Cardiac muscle cell (in vitro differentiated cells and primary cell): ENCODE data around the gene SLC7A4. TPM values are rescaled to one million over a fixed set of nuclear protein-coding genes. Genes with fewer than 3 reads are reported as not detected.
"Not testable (repeated sequence)": the region's sequence is repeated elsewhere in the genome, so short reads cannot be mapped to it uniquely, and the experiment has no call there.

Source experiments
- DNase-seq, 2 donors: peaks; one replicate each; pipeline versions ENCODE4 v3.0.0 to v3.0.0-alpha.2; 2010 to 2017; ENCODE audit warnings: low read depth in 1 of 2, low spot score in 1 of 2
- H3K27ac ChIP-seq: fragments of 200-600 bp; sonication (generic); 2 replicates; pipeline ENCODE4 v1.5.1; 2016
- H3K27me3 ChIP-seq: fragments of 200-600 bp; sonication (generic); 2 replicates; pipeline ENCODE4 v1.6.0; 2016; ENCODE audit warnings: control low read depth
- H3K36me3 ChIP-seq: fragments of 200-600 bp; sonication (generic); 2 replicates; pipeline ENCODE4 v1.5.1; 2016; ENCODE audit warnings: control low read depth
- H3K4me1 ChIP-seq: fragments of 200-600 bp; sonication (generic); 2 replicates; pipeline ENCODE4 v1.8.1; 2017; ENCODE audit warnings: low read depth, mild to moderate bottlenecking, mixed run types
- H3K4me3 ChIP-seq: fragments of 200-600 bp; sonication (generic); 2 replicates; pipeline ENCODE4 v1.5.1; 2016; ENCODE audit warnings: mild to moderate bottlenecking
- H3K9me3 ChIP-seq: fragments of 200-600 bp; sonication (generic); 2 replicates; pipeline ENCODE4 v1.5.1; 2017; ENCODE audit warnings: low read depth, mild to moderate bottlenecking, control low read depth
- polyA plus RNA-seq: library from polyadenylated mRNA; unstranded; fragments of >200 nt; fragmentation: Nextera tagmentation; extraction: Ambion mirVana; gene quantifications from 2 replicates; pipeline ENCODE4 v1.2.1, GENCODE V29; 2016
- total RNA-seq: library from RNA; depleted of rRNA; stranded (reverse); fragments of >200 nt; gene quantifications from 2 replicates; pipeline ENCODE4 v1.2.3, GENCODE V29; 2016
- TF ChIP-seq, protein P1 (sequence below): IDR thresholded peaks from 2 replicates; pipeline ENCODE4 v1.5.1; 2012; ENCODE audit warnings: low read depth, mild to moderate bottlenecking, low read length

Gene SLC7A4
- total and polyA plus RNA-seq, 2 experiments from 2014 or later = 1.8 to 4.4 TPM

DNA sequence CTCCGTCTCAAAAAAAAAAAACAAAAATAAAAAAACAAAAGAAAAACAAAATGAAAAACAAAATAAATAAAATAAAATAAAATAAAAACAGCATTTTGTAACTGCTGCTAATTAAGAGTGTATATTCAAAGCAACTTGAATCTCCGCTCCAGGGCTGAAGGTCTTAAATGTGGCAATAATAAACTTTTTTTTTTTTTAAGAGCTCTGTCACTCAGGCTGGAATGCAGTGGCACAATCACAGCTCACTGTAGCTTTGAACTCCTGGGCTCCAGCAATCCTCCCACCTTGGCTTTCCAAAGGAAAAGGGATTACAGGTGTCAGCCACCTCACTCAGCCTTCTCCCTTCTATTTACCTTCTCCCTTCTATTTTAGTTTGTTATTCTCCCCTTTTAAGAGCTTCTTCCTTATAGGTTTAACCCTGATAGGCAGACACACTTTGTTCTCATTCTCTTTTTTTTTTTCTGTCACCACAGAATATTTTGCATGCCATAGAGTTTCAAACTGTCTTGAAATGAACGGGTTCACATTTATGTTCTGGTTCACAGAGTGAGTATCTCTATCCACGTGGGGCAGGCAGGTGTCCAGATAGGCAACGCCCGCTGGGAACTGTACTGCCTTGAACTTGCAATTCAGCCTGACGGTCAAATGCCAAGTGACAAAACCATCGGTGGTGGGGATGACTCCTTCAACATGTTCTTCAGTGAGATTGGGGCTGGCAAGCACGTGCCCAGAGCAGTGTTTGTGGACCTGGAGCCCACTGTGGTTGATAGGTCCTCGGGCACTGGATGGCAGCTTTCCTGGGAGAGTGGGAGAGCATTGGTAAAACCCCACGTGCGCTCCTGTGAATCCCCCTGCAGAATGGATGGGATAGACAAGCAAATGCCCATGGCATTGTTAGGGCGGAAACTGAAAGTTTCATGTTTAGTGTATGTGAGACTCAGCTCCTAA is 32.8 kb upstream of the SLC7A4 start:
- Histone ChIP-seq H3K27me3 (no peaks in the 10 kb centered on the region), H3K36me3 (no peaks in the 10 kb centered on the region), H3K9me3 (no peaks in the 10 kb centered on the region), H3K27ac (no peak overlapping the region), H3K4me1 (no peaks in the 10 kb centered on the region), H3K4me3 (no peak overlapping the region)
- DNase-seq = no peak
- TF ChIP-seq, protein P1, sequence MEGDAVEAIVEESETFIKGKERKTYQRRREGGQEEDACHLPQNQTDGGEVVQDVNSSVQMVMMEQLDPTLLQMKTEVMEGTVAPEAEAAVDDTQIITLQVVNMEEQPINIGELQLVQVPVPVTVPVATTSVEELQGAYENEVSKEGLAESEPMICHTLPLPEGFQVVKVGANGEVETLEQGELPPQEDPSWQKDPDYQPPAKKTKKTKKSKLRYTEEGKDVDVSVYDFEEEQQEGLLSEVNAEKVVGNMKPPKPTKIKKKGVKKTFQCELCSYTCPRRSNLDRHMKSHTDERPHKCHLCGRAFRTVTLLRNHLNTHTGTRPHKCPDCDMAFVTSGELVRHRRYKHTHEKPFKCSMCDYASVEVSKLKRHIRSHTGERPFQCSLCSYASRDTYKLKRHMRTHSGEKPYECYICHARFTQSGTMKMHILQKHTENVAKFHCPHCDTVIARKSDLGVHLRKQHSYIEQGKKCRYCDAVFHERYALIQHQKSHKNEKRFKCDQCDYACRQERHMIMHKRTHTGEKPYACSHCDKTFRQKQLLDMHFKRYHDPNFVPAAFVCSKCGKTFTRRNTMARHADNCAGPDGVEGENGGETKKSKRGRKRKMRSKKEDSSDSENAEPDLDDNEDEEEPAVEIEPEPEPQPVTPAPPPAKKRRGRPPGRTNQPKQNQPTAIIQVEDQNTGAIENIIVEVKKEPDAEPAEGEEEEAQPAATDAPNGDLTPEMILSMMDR = no peak

GRCh38 chr22:21064425-21064824 is 32.1 kb upstream of the SLC7A4 start:
- not testable (repeated sequence) for H3K36me3 ChIP-seq, H3K27me3 ChIP-seq, H3K4me1 ChIP-seq, H3K4me3 ChIP-seq, H3K27ac ChIP-seq, H3K9me3 ChIP-seq, DNase-seq

DNA sequence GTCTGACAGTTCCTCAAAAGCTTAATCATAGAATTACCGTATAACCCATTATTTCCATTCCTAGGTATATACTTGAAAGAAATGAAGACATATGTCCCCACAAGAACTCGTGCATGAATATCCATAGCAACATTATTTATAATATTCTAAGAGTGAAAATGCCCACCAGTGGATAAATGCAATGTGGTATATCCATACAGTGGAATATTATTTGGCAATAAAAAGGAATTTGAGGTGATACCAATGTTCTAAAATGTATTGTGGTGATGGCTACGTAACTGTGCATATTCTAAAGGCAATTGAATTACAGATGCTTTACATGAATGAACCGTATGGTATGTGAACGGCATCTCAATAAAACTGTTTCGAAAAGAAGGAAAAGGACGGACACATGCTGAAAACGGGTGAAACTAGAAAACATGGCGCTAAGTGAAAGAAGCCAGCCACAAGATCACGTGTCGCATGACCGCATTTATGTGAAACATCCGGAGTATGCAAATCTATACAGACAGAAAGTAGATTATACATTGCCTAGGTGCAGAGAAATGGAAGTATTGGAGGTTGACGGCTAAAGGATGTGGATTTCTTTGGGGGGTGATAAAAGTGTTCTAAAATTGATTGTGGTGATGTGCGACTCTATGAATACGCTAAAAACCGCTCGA is 29.4 kb upstream of the SLC7A4 start:
- DNase-seq, H3K36me3 ChIP-seq, H3K4me3 ChIP-seq, H3K27me3 ChIP-seq, H3K4me1 ChIP-seq, H3K27ac ChIP-seq, H3K9me3 ChIP-seq: not testable (repeated sequence)

- H3K4me1 ChIP-seq, H3K4me3 ChIP-seq, H3K36me3 ChIP-seq, DNase-seq, H3K27me3 ChIP-seq, H3K27ac ChIP-seq, H3K9me3 ChIP-seq: not testable (repeated sequence)
These were observed 28.0 kb upstream of the SLC7A4 start for GRCh38 chr22:21060363-21060762.

GRCh38 chr22:21055880-21056319 is 23.5 kb upstream of the SLC7A4 start:
- TF ChIP-seq, protein P1 = no peak
- Histone ChIP-seq H3K4me3 (no peak overlapping the region), H3K9me3 (no peaks in the 10 kb centered on the region), H3K27me3 (no peaks in the 10 kb centered on the region), H3K36me3 (no peaks in the 10 kb centered on the region), H3K4me1 (no peaks in the 10 kb centered on the region), H3K27ac (no peak overlapping the region)
- no peak for DNase-seq

DNA sequence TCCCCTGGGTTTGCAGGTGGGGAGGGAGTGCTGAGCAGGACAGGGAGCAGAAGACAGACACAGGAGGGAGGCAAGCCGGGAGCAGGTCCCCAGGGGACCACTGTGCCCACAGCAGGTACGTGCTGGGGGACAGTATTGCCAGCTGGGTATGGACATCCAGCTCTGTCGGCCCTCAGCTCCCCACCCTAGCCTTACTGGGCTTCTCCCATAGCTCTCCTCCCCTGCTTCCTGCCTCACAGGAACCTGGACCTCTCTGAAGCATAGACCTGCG is 23.1 kb upstream of the SLC7A4 start:
- no peak for DNase-seq
- TF ChIP-seq, protein P1 = no peak

More for the DNA sequence above, 23.1 kb upstream of the SLC7A4 start:
- no peak overlapping the region for H3K4me3 ChIP-seq
- no peak overlapping the region for H3K27ac ChIP-seq
- no peaks in the 10 kb centered on the region for H3K36me3 ChIP-seq
- H3K4me1 ChIP-seq = no peaks in the 10 kb centered on the region
- H3K9me3 ChIP-seq = no peaks in the 10 kb centered on the region
- H3K27me3 ChIP-seq = no peaks in the 10 kb centered on the region
